NCI-H460 (cell line): ENCODE results near the gene STK4. TPM values are rescaled to one million over a fixed set of nuclear protein-coding genes. Genes with fewer than 3 reads are reported as not detected.
A peak's percentile ranks its signal among the peaks of the same experiment; 100 is the strongest.
"Not testable (repeated sequence)": the region's sequence is repeated elsewhere in the genome, so short reads cannot be mapped to it uniquely, and the experiment has no call there.

Source experiments
- DNase-seq: peaks from one replicate; pipeline ENCODE4 v3.0.0-alpha.2; 2016; ENCODE audit warnings: low read depth; ENCODE audit errors: extremely low read depth
- total RNA-seq: library from RNA; depleted of rRNA; stranded (reverse); fragments of >200 nt; shearing (Covaris generic); gene quantifications from 2 replicates; pipeline ENCODE4 v1.2.3, GENCODE V29; 2014

STK4 gene
- total RNA-seq, 1 experiment from 2014 or later: 42.4 TPM

GRCh38 chr20:45020236-45020886 is 54.0 kb downstream of the STK4 start:
- no peak for DNase-seq

- no peak for DNase-seq
These were observed 55.3 kb downstream of the STK4 start for GRCh38 chr20:45021631-45022030.

- not testable (repeated sequence) for DNase-seq
These were observed 56.8 kb downstream of the STK4 start for GRCh38 chr20:45023140-45023539.

- no peak for DNase-seq
These were observed 62.3 kb downstream of the STK4 start for GRCh38 chr20:45028424-45029136.

- DNase-seq: no peak
These were observed 63.6 kb downstream of the STK4 start for GRCh38 chr20:45029884-45030283.

- DNase-seq: no peak
These were observed 66.0 kb downstream of the STK4 start for GRCh38 chr20:45032276-45032675.

GRCh38 chr20:45032781-45033180 is 66.5 kb downstream of the STK4 start:
- DNase-seq: no peak

GRCh38 chr20:45034436-45034835 is 68.1 kb downstream of the STK4 start:
- DNase-seq: no peak

GRCh38 chr20:45036044-45036755 is 69.9 kb downstream of the STK4 start:
- peak; percentile 59 for DNase-seq

- no peak for DNase-seq
These were observed 70.7 kb downstream of the STK4 start for GRCh38 chr20:45037050-45037449.

GRCh38 chr20:45037635-45038034 is 71.3 kb downstream of the STK4 start:
- no peak for DNase-seq

- no peak for DNase-seq
These were observed 72.6 kb downstream of the STK4 start for GRCh38 chr20:45038745-45039474.

- DNase-seq: no peak
These were observed 73.1 kb downstream of the STK4 start for GRCh38 chr20:45039475-45039820.

GRCh38 chr20:45041464-45042337 is 75.4 kb downstream of the STK4 start:
- no peak for DNase-seq

- DNase-seq: no peak
These were observed 76.7 kb downstream of the STK4 start for GRCh38 chr20:45042978-45043377.

- peak; percentile 75 for DNase-seq
These were observed 77.8 kb downstream of the STK4 start for GRCh38 chr20:45044084-45044573.

GRCh38 chr20:45044601-45045000 is 78.3 kb downstream of the STK4 start:
- no peak for DNase-seq

GRCh38 chr20:45047581-45048119 is 81.3 kb downstream of the STK4 start:
- no peak for DNase-seq

- DNase-seq: no peak
These were observed 83.1 kb downstream of the STK4 start for GRCh38 chr20:45049438-45049837.
